ENCODE results near the gene LST1. TPM values are rescaled to one million over a fixed set of nuclear protein-coding genes. Genes with fewer than 3 reads are reported as not detected.

LST1 gene
- total and polyA plus RNA-seq, 2 donors (not counting 1 experiment from before 2014, with no cell fraction given), result 7.4 to 30.5 TPM

GRCh38 chr6:31578184-31579118 is 7.6 kb upstream of the LST1 start:
- peak overlapping the region; percentile 10 for H3K9ac ChIP-seq (ENCODE audit: low read length)
- H3K79me2 ChIP-seq (ENCODE audit: control insufficient read depth, insufficient read depth, low read length), result peaks cover 89% of the 10 kb centered on the region
- Mint-ChIP-seq H3K27me3 (no peaks in the 10 kb centered on the region), H3K4me3 (peak overlapping the region; percentile 98), H3K9me3 (ENCODE audit: insufficient read depth) (no peaks in the 10 kb centered on the region), H3K4me1 (peaks cover 83% of the 10 kb centered on the region), H3K27ac (peak overlapping the region; percentile 99)
- peak; percentile 27 for DNase-seq
- CTCF ChIA-PET, result interaction anchor here (2.7 to 35.3 kb wide), 3 partner anchors 17 to 252 kb away, joined by 10 to 2241 read pairs (median 1108); partner anchors contain the start of genes ATP6V1G2, LST1, LTA and NCR3
- WGBS (ENCODE audit: insufficient coverage), result 77% methylated on average over 5 of the region's 12 CpGs
- peaks cover 33% of the 10 kb centered on the region for H4K20me1 ChIP-seq (ENCODE audit: control insufficient read depth, insufficient read depth, low read length, poor library complexity, severe bottlenecking)
- H3K27me3 ChIP-seq (replicated peaks in 1 of 4; ENCODE audit: control extremely low read depth in 1 of 4, control insufficient read depth in 3 of 4, insufficient read depth in 4 of 4, low read length in 3 of 4), result no peaks in the 10 kb centered on the region
- POLR2A ChIA-PET, result interaction anchor here (0.5 to 42.6 kb wide), 3 partner anchors 6 to 25 kb away, joined by 6 to 1450 read pairs (median 1450); partner anchors contain the start of genes ATP6V1G2, LST1, LTA and LTB
- TF ChIP-seq CTCF (IDR thresholded peaks at IDR 0.05) (no peak), EZH2 (IDR thresholded peaks at IDR 0.05; ENCODE audit: borderline replicate concordance, insufficient read depth, low read depth, low read length, poor library complexity, severe bottlenecking) (no peak)
- peaks cover 2 to 41% of the 10 kb centered on the region in 2 experiments for H3K36me3 ChIP-seq (replicated peaks in 1 of 2; ENCODE audit: control extremely low read depth in 1 of 2, control insufficient read depth in 1 of 2, extremely low read depth in 1 of 2, insufficient read depth in 2 of 2, low read length in 1 of 2)
- intact Hi-C loops (cut with micrococcal nuclease), result no loop called here
- H3K9me3 ChIP-seq (ENCODE audit: control extremely low read depth in 1 of 3, control insufficient read depth in 2 of 3, insufficient read depth in 1 of 3, low read length in 2 of 3), result no peaks in the 10 kb centered on the region
- peak overlapping the region; percentile 88 for H3K4me2 ChIP-seq (replicated peaks; ENCODE audit: low read depth, low read length, poor library complexity, severe bottlenecking)
- ATAC-seq (ENCODE audit: low read depth), result no peak
- H2AFZ ChIP-seq (ENCODE audit: insufficient read depth, low read depth, low read length, poor library complexity, severe bottlenecking), result no peak overlapping the region
- H3K27ac ChIP-seq (ENCODE audit: low read length in 2 of 2), result peak overlapping the region; percentile 95 to 97
- peak overlapping the region in 2 of 5 experiments; percentile 11 to 15 for H3K4me3 ChIP-seq (ENCODE audit: control extremely low read depth in 1 of 5, extremely low read depth in 1 of 5, insufficient read depth in 1 of 5, low read depth in 2 of 5, low read length in 4 of 5)
- H3K4me1 ChIP-seq (ENCODE audit: control insufficient read depth in 2 of 2, insufficient read depth in 2 of 2, low read length in 2 of 2), result peaks cover 65 to 83% of the 10 kb centered on the region in 2 donors

Data from B cell (primary cell).